Mammary epithelial cell (primary cell): ENCODE data around the gene PARD6B.

Experiments used
- CTCF ChIP-seq, 2 donors: IDR thresholded peaks in 1 of 2; conservative IDR thresholded peaks in 1 of 2; 2 replicates each; pipeline ENCODE4 v1.5.1; 2011 to 2012; ENCODE audit warnings: inconsistent platforms in 2 of 2, low read length in 2 of 2, mild to moderate bottlenecking in 2 of 2, control low read depth in 1 of 2, low read depth in 1 of 2; ENCODE audit not compliant: insufficient read depth in 1 of 2; ENCODE audit errors: extremely low read depth in 1 of 2
- EZH2 ChIP-seq: IDR thresholded peaks from 2 replicates; pipeline ENCODE4 v1.6.1; 2012; ENCODE audit warnings: low read length, inconsistent platforms, borderline replicate concordance

- no peak for TF ChIP-seq CTCF (conservative IDR thresholded peaks at IDR 0.05 in 1 of 2, IDR thresholded peaks at IDR 0.05 in 1 of 2; ENCODE audit: extremely low read depth in 1 of 2, insufficient read depth in 1 of 2, low read depth in 1 of 2, low read length in 2 of 2)
- TF ChIP-seq EZH2: no peak
Observed at GRCh38 chr20:50797142-50797541, 65.8 kb downstream of the PARD6B start.
